Transverse colon (tissue), 4 donors: ENCODE measurements around the gene TNRC18. TPM values are rescaled to one million over a fixed set of nuclear protein-coding genes. Genes with fewer than 3 reads are reported as not detected.

Experiments
- DNase-seq: peaks from one replicate; pipeline ENCODE4 v3.0.0-alpha.2; 2019
- H3K27ac ChIP-seq, 4 donors: fragments of 200-600 bp; sonication (generic); 2 replicates each; pipeline ENCODE4 v1.5.1; 2016 to 2018; ENCODE audit warnings: inconsistent platforms in 4 of 4
- H3K27me3 ChIP-seq: fragments of 200-600 bp; sonication (generic); 2 replicates; pipeline ENCODE4 v1.5.1; 2017; ENCODE audit warnings: inconsistent platforms
- H3K36me3 ChIP-seq, 4 donors: fragments of 200-600 bp; sonication (generic); 2 replicates each; pipeline ENCODE4 v1.5.1; 2017 to 2019; ENCODE audit warnings: inconsistent platforms in 4 of 4
- H3K4me1 ChIP-seq, 4 donors: fragments of 200-600 bp; sonication (generic); 2 replicates each; pipeline ENCODE4 v1.5.1; 2017 to 2020; ENCODE audit warnings: inconsistent platforms in 4 of 4
- H3K4me3 ChIP-seq, 4 donors: fragments of 200-600 bp; sonication (generic); 1 replicate in 1 of 4; 2 replicates in 3 of 4; pipeline versions ENCODE4 v1.5.1 to v1.6.1; 2017 to 2019; ENCODE audit warnings: inconsistent platforms in 4 of 4
- H3K9me3 ChIP-seq, 2 donors: fragments of 200-600 bp; sonication (generic); 2 replicates each; pipeline ENCODE4 v1.5.1; 2017 to 2019; ENCODE audit warnings: inconsistent platforms in 2 of 2
- CTCF ChIP-seq, 5 experiments: fragments of 200-600 bp in 3 of 5; fragments of 450-650 bp in 2 of 5; sonication (generic) in 3 of 5; IDR thresholded peaks; 1 replicate in 2 of 5; 2 replicates in 3 of 5; pipeline ENCODE4 v1.5.1; 2016 to 2017; ENCODE audit warnings: antibody characterized with exemption in 5 of 5, inconsistent platforms in 3 of 5, mild to moderate bottlenecking in 2 of 5, moderate library complexity in 1 of 5
- EP300 ChIP-seq: sonication (generic); formaldehyde crosslinking; IDR thresholded peaks from one replicate; pipeline ENCODE4 v1.6.1; 2017; ENCODE audit warnings: antibody characterized with exemption, low read depth
- POLR2A ChIP-seq: fragments of 450-650 bp; IDR thresholded peaks from one replicate; pipeline ENCODE4 v1.6.1; 2016; ENCODE audit warnings: antibody characterized with exemption, mild to moderate bottlenecking, moderate library complexity
- POLR2AphosphoS5 ChIP-seq, 3 donors: sonication (generic); formaldehyde crosslinking; IDR thresholded peaks; one replicate each; pipeline ENCODE4 v1.6.1; 2016; ENCODE audit warnings: antibody characterized with exemption in 3 of 3
- WGBS, 2 donors: methylation state at CpG; one replicate each; pipeline ENCODE4 v1.1.5; 2018; ENCODE audit warnings: low coverage in 1 of 2; 5-methylcytosine and 5-hydroxymethylcytosine counted together
- in situ Hi-C, 4 donors: fragments of 200-750 bp; cut with MboI; loops; one replicate each; pipeline versions ENCODE4 v1.15.0 to v1.15.1; 2017; ENCODE audit warnings: low sequenced_read_pairs in 3 of 4, low pct_ligation_motif_present in 1 of 4, low pct_unique_long_range_greater_than_20kb in 1 of 4
- intact Hi-C: fragments of 100-400 bp; cut with DNase I; formaldehyde crosslinking; loops from one replicate; pipeline ENCODE4 v1.15.1; 2023; ENCODE audit warnings: low total_unique reads
- total RNA-seq, 4 donors: library from RNA; depleted of rRNA; stranded (reverse); fragments of >200 nt; gene quantifications; one replicate each; pipeline ENCODE4 v1.1.0, GENCODE V29; 2016

Gene TNRC18
- total RNA-seq, 4 donors from 2014 or later, result 91.2 to 430 (median 175) TPM

DNA sequence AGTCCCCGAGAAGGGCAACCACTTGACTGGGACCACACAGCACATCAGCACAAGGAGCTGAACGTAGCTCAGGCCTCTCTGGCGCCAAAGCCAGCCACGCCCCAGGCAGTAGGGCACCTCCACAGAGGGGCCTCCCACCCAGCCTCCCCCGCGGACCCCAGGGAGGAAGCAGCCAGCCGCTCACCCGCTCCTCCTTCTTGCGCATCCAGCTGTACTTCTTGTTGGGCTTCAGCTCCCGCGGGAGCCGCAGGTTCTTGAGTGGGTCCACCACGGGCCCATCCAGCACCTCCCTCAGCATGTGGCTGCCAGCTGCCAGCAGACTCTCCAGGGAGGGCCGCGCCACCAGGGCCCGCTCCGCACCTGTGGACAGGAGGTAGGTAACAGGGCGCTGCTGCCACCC is 61.2 kb downstream of the TNRC18 start:
- 90% methylated on average over 15 of the region's 18 CpGs; no CpG with 5 or more reads in 1 of the 2 donors for WGBS, 2 donors
- peaks cover 0 to 17% (median 9%) of the 10 kb centered on the region in 4 donors for H3K4me1 ChIP-seq

GRCh38 chr7:5361446-5362127 is 62.0 kb downstream of the TNRC18 start:
- Histone ChIP-seq H3K4me3 (no peak overlapping the region), H3K9me3 (no peaks in the 10 kb centered on the region), H3K27me3 (no peaks in the 10 kb centered on the region), H3K4me1 (peaks cover 0 to 12% (median 7%) of the 10 kb centered on the region in 4 donors), H3K36me3 (peaks cover 0 to 51% (median 23%) of the 10 kb centered on the region in 4 donors), H3K27ac (no peak overlapping the region)
- TF ChIP-seq CTCF (IDR thresholded peaks at IDR 0.05), result no peak
- no peak for TF ChIP-seq POLR2AphosphoS5 (IDR thresholded peaks at IDR 0.05)
- no peak for TF ChIP-seq EP300
- TF ChIP-seq POLR2A, result no peak
- WGBS, 2 donors, result 92% methylated on average over 26 of the region's 58 CpGs; no CpG with 5 or more reads in 1 of the 2 donors
- DNase-seq, result no peak
- in situ Hi-C loops (loop anchor here in 2 of 4 donors (10.0 to 25.0 kb wide), 2 partner anchors 93 to 101 kb away; no protein-coding TSS in a partner anchor), intact Hi-C loops (loop anchor here (10.0 kb wide), 1 partner anchor 343 kb away; no protein-coding TSS in a partner anchor)

More for the DNA sequence above, 61.2 kb downstream of the TNRC18 start:
- intact Hi-C loops, result loop anchor here (10.0 kb wide), 1 partner anchor 342 kb away; no protein-coding TSS in a partner anchor
- Histone ChIP-seq H3K27ac (no peak overlapping the region), H3K36me3 (peaks cover 0 to 43% (median 20%) of the 10 kb centered on the region in 4 donors), H3K4me3 (no peak overlapping the region), H3K27me3 (no peaks in the 10 kb centered on the region), H3K9me3 (no peaks in the 10 kb centered on the region)
- TF ChIP-seq POLR2AphosphoS5 (IDR thresholded peaks at IDR 0.05) (no peak), POLR2A (no peak), EP300 (no peak), CTCF (IDR thresholded peaks at IDR 0.05) (no peak)
- in situ Hi-C loops, result loop anchor here in 2 of 4 donors (10.0 to 25.0 kb wide), 2 partner anchors 92 to 100 kb away; no protein-coding TSS in a partner anchor
- DNase-seq, result no peak

- in situ Hi-C loops (loop anchor here in 2 of 4 donors (10.0 to 25.0 kb wide), 2 partner anchors 94 to 101 kb away; no protein-coding TSS in a partner anchor), intact Hi-C loops (loop anchor here (10.0 kb wide), 1 partner anchor 344 kb away; no protein-coding TSS in a partner anchor)
These were observed 62.7 kb downstream of the TNRC18 start for GRCh38 chr7:5360971-5361370.

More at GRCh38 chr7:5360971-5361370, 62.7 kb downstream of the TNRC18 start:
- no peak for DNase-seq
- no peak overlapping the region for H3K4me3 ChIP-seq
- H3K27me3 ChIP-seq, result no peaks in the 10 kb centered on the region
- peaks cover 0 to 55% (median 25%) of the 10 kb centered on the region in 4 donors for H3K36me3 ChIP-seq
- H3K9me3 ChIP-seq, result no peaks in the 10 kb centered on the region
- 89 to 95% methylated on average over 9 to 29 of the region's 29 CpGs for WGBS, 2 donors
- peak overlapping the region; percentile 2 to 68 (median 62) for H3K27ac ChIP-seq
- H3K4me1 ChIP-seq, result peaks cover 0 to 9% (median 4%) of the 10 kb centered on the region in 4 donors
- TF ChIP-seq POLR2AphosphoS5 (IDR thresholded peaks at IDR 0.05) (no peak), POLR2A (no peak), CTCF (IDR thresholded peaks at IDR 0.05) (no peak), EP300 (no peak)
